Esophagus muscularis mucosa (tissue), 4 donors: ENCODE data around the gene PDXP. TPM values are rescaled to one million over a fixed set of nuclear protein-coding genes. Genes with fewer than 3 reads are reported as not detected.

Source experiments
- DNase-seq: peaks from one replicate; pipeline ENCODE4 v3.0.0-alpha.2; 2017; ENCODE audit errors: extremely low spot score
- H3K27ac ChIP-seq, 4 donors: fragments of 200-600 bp; sonication (generic); replicated peaks in 1 of 4; 1 replicate in 3 of 4; 2 replicates in 1 of 4; pipeline ENCODE4 v1.5.1; 2016 to 2019; ENCODE audit warnings: mild to moderate bottlenecking in 1 of 4
- H3K27me3 ChIP-seq, 4 donors: fragments of 200-600 bp; sonication (generic); one replicate each; pipeline versions ENCODE4 v1.5.1 to v1.6.0; 2016 to 2019
- H3K36me3 ChIP-seq, 4 donors: fragments of 200-600 bp; sonication (generic); one replicate each; pipeline ENCODE4 v1.5.1; 2016 to 2019
- H3K4me1 ChIP-seq, 4 donors: fragments of 200-600 bp; sonication (generic); one replicate each; pipeline ENCODE4 v1.5.1; 2016 to 2019
- H3K4me3 ChIP-seq, 4 donors: fragments of 200-600 bp; sonication (generic); 1 replicate in 2 of 4; 2 replicates in 2 of 4; pipeline ENCODE4 v1.5.1; 2016 to 2019; ENCODE audit warnings: mild to moderate bottlenecking in 4 of 4, moderate library complexity in 1 of 4
- H3K9me3 ChIP-seq, 4 donors: fragments of 200-600 bp; sonication (generic); 1 replicate in 3 of 4; 2 replicates in 1 of 4; pipeline ENCODE4 v1.5.1; 2016 to 2019
- EP300 ChIP-seq: sonication (generic); formaldehyde crosslinking; IDR thresholded peaks from one replicate; pipeline ENCODE4 v1.6.1; 2017; ENCODE audit warnings: antibody characterized with exemption
- POLR2A ChIP-seq: fragments of 450-650 bp; IDR thresholded peaks from one replicate; pipeline ENCODE4 v1.6.1; 2017; ENCODE audit warnings: antibody characterized with exemption, moderate library complexity, mild to moderate bottlenecking, low read depth
- POLR2AphosphoS5 ChIP-seq, 2 donors: sonication (generic); formaldehyde crosslinking; IDR thresholded peaks; one replicate each; pipeline ENCODE4 v1.6.1; 2017; ENCODE audit warnings: antibody characterized with exemption in 2 of 2
- WGBS: methylation state at CpG from one replicate; pipeline ENCODE4 v1.1.5; 2018; 5-methylcytosine and 5-hydroxymethylcytosine counted together
- intact Hi-C: fragments of 100-400 bp; cut with DNase I; formaldehyde crosslinking; loops from one replicate; pipeline ENCODE4 v1.15.1; 2023
- total RNA-seq, 4 donors: library from RNA; depleted of rRNA; stranded (reverse); fragments of >200 nt; gene quantifications; one replicate each; pipeline versions ENCODE4 v1.1.0 to v1.2.1, GENCODE V29; 2016
- TF ChIP-seq, protein P1 (sequence below), 3 experiments: fragments of 200-600 bp in 2 of 3; fragments of 450-650 bp in 1 of 3; sonication (generic) in 2 of 3; IDR thresholded peaks; one replicate each; pipeline ENCODE4 v1.5.1; 2017 to 2019; ENCODE audit warnings: antibody characterized with exemption in 3 of 3, mild to moderate bottlenecking in 2 of 3, moderate library complexity in 1 of 3

PDXP gene
- total RNA-seq, 4 donors from 2014 or later: 7.3 to 28.3 (median 17.4) TPM

DNA sequence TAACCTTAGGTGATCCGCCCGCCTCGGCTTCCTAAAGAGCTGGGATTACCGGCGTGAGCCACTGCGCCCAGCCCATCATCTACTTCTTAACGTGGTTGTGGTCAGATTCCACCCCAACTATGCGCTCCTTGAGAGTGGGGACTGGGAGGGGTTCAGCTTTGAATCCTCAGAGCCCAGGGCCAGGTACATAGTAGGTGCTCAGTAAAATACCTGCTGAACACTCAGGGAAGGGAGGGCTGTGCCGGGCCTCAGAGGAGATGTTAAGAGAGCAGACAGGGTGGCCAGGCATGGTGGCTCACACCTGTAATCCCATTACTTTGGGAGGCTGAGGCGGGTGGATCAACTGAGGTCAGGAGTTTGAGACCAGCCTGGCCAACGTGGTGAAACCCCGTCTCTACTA, 15.7 kb downstream of the PDXP start:
- Histone ChIP-seq H3K4me1 (peaks cover 34 to 78% (median 76%) of the 10 kb centered on the region in 4 donors), H3K27ac (peak overlapping the region; percentile 91 to 98 (median 94)), H3K4me3 (peak overlapping the region in 3 of 4 donors; percentile 60 to 74 (median 63)), H3K27me3 (no peaks in the 10 kb centered on the region), H3K36me3 (peaks cover 0 to 16% (median 14%) of the 10 kb centered on the region in 4 donors), H3K9me3 (no peaks in the 10 kb centered on the region)
- intact Hi-C loops: no loop called here
- no peak for TF ChIP-seq POLR2A
- no peak for TF ChIP-seq POLR2AphosphoS5 (IDR thresholded peaks at IDR 0.05)
- TF ChIP-seq, protein P1, sequence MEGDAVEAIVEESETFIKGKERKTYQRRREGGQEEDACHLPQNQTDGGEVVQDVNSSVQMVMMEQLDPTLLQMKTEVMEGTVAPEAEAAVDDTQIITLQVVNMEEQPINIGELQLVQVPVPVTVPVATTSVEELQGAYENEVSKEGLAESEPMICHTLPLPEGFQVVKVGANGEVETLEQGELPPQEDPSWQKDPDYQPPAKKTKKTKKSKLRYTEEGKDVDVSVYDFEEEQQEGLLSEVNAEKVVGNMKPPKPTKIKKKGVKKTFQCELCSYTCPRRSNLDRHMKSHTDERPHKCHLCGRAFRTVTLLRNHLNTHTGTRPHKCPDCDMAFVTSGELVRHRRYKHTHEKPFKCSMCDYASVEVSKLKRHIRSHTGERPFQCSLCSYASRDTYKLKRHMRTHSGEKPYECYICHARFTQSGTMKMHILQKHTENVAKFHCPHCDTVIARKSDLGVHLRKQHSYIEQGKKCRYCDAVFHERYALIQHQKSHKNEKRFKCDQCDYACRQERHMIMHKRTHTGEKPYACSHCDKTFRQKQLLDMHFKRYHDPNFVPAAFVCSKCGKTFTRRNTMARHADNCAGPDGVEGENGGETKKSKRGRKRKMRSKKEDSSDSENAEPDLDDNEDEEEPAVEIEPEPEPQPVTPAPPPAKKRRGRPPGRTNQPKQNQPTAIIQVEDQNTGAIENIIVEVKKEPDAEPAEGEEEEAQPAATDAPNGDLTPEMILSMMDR (IDR thresholded peaks at IDR 0.05): no peak
- TF ChIP-seq EP300: no peak
- WGBS: 84% methylated on average over 12 of the region's 12 CpGs
- DNase-seq: no peak

DNA sequence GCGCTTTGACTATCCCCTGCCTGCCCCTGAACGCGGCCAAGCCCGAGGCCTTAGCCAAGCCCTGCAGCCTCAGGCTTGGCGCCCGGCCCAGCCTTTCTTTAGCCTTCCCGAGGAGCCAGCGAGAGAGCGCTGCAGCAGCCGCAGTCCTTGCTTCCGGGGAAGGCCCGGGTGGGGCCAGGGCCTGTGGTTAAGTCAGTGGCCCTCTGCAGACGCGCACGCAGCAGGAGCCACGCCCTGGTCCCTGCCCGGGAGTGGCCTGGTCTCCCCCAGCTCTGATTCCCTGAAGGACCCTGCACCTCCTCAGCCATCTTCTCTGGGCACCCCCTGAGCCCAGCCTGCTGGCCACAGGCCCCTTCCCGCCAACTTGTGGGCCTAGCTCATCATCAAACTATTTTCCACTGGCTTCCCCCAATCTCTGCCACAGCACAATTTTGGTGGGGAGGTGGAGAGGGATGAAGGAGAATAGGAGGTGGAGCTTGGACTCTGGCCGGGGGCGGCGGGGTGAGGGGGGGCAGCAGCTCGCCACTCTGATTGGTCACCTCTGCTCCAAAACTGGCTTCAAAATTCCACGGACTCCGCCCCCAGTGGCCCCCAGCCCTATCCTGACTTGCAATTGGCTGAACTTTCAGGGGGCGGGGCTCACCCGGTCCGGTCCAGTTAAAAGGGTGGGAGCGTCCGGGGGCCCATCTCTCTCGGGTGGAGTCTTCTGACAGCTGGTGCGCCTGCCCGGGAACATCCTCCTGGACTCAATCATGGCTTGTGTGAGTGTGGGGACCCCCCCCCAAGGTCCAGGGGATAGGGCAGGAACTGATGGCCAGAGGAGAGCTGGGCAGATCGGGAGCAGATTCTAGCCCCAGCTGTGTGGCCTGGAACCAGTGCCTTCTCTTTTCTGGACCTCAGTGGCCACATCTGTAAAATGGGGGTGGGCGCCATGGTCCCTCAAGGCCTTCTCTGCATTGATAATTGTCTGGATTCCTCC, 16.7 kb downstream of the PDXP start, which contains the start of gene LGALS1:
Gene LGALS1, plus strand, starts transcription at position 686 of the 979 bp plus-strand sequence. Its CDS starts 67 bp downstream, at position 753.
- 0% methylated on average over 24 of the region's 34 CpGs for WGBS
- TF ChIP-seq POLR2AphosphoS5 (IDR thresholded peaks at IDR 0.05): peak; percentile 88 to 91
- TF ChIP-seq EP300: no peak
- TF ChIP-seq, protein P1 (IDR thresholded peaks at IDR 0.05): peak; percentile 10 to 44 (median 19)
- peak; percentile 51 for TF ChIP-seq POLR2A
- Histone ChIP-seq H3K4me3 (peak within 1 kb of the TSS; percentile 60 to 74 (median 64)), H3K9me3 (no peaks in the 10 kb centered on the region), H3K27ac (peak within 1 kb of the TSS; percentile 91 to 98 (median 94)), H3K27me3 (no peaks in the 10 kb centered on the region), H3K36me3 (peaks cover 0 to 26% (median 24%) of the 10 kb centered on the region in 4 donors), H3K4me1 (peaks cover 34 to 80% (median 73%) of the 10 kb centered on the region in 4 donors)
- intact Hi-C loops: no loop called here
- DNase-seq: peak; percentile 99

DNA sequence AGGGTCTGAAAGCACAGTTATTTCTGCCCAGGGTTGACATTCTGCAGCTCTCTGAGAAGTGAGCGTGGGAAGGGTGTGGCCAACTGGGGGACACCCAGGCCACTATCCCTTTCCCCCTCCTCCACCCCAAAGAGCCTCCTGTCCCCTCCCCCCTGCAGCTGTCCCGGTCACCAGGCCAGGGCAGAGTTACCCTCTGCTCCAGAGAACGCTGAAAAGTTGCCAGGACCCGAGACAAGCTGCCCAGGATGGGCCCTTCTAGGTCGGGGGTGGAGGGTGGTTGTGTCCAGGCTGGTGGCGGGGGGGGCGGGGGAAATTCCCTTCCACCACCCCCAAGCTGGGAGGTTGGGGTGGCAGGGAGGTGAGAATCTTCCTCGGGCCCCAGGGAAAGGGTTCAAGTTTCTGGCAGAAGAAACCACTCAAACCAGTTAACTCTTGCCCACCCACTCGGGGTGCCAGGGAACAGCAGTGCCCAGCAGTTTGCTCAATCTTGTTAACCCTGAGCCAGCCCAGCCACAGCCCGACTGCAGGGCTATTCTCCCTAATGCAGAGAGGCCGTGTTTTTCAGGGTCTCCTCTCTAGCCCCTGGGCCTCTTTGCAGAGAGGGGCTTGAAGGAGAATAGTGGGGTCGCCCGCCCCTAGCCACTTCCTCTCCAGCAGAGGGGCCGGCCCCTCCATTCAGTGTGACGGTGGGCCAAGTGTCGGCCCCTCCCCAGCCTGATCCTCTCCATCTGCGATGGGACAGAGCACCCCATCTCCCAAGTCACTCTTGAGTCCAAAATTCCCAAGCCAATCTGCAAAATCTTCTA, 17.6 kb downstream of the PDXP start:
- peak overlapping the region; percentile 60 to 74 (median 64) for H3K4me3 ChIP-seq
- peaks cover 0 to 28% (median 26%) of the 10 kb centered on the region in 4 donors for H3K36me3 ChIP-seq
- intact Hi-C loops: no loop called here
- peak overlapping the region; percentile 91 to 98 (median 94) for H3K27ac ChIP-seq
- H3K4me1 ChIP-seq: peaks cover 36 to 89% (median 75%) of the 10 kb centered on the region in 4 donors
- no peaks in the 10 kb centered on the region for H3K27me3 ChIP-seq
- no peak for DNase-seq
- TF ChIP-seq EP300 (no peak), POLR2AphosphoS5 (IDR thresholded peaks at IDR 0.05) (no peak), POLR2A (no peak)
- TF ChIP-seq, protein P1 (IDR thresholded peaks at IDR 0.05): no peak
- H3K9me3 ChIP-seq: no peaks in the 10 kb centered on the region
- 0% methylated on average over 5 of the region's 17 CpGs for WGBS

DNA sequence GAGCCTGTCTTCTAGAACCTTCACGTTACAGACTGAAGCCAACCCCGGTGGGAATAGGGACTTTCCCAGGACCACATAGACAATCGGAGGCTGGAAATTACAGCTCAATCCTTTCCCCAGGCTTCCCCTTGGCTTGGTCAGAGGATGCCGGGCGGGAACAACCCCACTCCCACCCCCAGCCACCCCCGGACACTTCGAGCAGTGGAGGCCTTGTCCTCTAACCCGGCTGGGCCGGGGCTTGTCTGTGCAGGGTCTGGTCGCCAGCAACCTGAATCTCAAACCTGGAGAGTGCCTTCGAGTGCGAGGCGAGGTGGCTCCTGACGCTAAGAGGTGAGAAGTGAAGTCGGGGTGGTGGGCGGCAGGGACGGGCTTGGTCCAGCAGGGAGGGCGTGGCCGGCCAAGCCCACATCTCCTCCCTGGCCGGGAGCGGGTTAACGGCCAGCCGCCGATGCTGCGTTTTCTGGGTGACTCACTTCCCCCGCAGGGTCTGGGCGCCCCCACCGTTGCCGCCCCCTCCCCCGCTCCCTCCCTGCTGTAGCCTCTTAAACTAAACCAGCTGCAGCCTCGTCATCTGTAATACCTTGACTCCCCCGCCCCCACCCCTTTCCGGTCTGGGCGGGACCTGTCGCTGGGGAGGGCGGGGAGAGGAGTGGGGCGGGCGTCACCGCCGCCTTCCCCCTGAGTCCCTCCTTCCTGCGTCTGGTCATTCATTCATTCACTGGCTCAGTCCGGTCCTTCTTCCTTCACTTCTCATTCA, 18.4 kb downstream of the PDXP start:
- Histone ChIP-seq H3K36me3 (peaks cover 0 to 28% (median 26%) of the 10 kb centered on the region in 4 donors), H3K9me3 (no peaks in the 10 kb centered on the region), H3K4me3 (peak overlapping the region; percentile 60 to 74 (median 64)), H3K27ac (peak overlapping the region; percentile 91 to 98 (median 94)), H3K27me3 (no peaks in the 10 kb centered on the region), H3K4me1 (peaks cover 44 to 97% (median 83%) of the 10 kb centered on the region in 4 donors)
- WGBS: 2% methylated on average over 34 of the region's 42 CpGs
- intact Hi-C loops: no loop called here
- TF ChIP-seq POLR2AphosphoS5 (IDR thresholded peaks at IDR 0.05): peak; percentile 85
- TF ChIP-seq EP300: no peak
- peak; percentile 97 for DNase-seq
